D721Med (cell line): ENCODE results near the gene RDX.
"Not testable (repeated sequence)": the region's sequence is repeated elsewhere in the genome, so short reads cannot be mapped to it uniquely, and the experiment has no call there.

Experiments used
- DNase-seq: peaks from one replicate; pipeline ENCODE4 v3.0.0; 2011; ENCODE audit warnings: low spot score; ENCODE audit not compliant: insufficient read length
- FAIRE-seq: peaks from 2 replicates; lab custom pipeline; 2011; peaks lifted over from hg19 to GRCh38; lab: Jason Lieb, UNC
- CTCF ChIP-seq: IDR thresholded peaks from 2 replicates; pipeline ENCODE4 v1.5.1; 2012; ENCODE audit warnings: mild to moderate bottlenecking, control low read depth; ENCODE audit not compliant: insufficient read depth; ENCODE audit errors: missing control alignments

Gene RDX

DNA sequence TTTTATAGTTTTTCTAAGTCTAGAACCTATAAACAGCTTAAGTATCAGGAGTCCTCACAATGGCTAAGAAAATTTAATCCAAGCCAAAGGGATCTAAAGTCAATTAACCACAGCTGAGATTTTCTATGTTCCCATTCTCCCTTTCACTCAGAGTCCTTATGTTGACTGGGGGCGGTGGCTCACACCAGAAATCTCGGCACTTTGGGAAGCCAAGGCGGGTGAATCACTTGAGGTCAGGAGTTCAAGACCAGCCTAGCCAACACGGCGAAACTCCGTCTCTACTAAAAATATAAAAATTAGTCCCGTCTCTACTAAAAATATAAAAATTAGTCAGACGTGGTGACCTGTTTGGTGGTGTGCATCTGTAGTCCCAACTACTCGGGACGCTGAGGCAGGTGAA, 6.9 kb downstream of the RDX start:
- DNase-seq: no peak
- no peak for TF ChIP-seq CTCF
- FAIRE-seq: no peak

DNA sequence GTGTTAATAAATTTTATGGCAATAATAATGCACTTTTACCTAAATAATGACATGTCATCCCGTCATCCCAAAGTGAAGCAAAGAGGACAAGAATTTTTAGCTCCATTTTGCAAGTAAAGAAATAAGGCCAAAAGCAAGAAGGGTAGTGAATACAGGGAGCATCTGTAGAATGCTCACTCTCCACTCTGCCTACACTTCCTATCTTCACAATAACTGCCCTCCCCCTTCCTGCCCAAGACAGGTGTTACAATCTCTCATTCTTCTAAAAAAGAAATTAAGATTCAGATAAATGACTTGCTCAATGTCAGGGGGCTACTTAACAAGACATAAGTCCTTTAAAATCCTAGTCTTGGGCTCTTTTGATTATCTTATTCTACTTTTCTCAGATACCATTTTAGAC, 8.9 kb downstream of the RDX start:
- FAIRE-seq (no peak), DNase-seq (no peak)
- no peak for TF ChIP-seq CTCF

GRCh38 chr11:110286298-110287040, 9.9 kb downstream of the RDX start:
- FAIRE-seq (no peak), DNase-seq (no peak)
- no peak for TF ChIP-seq CTCF

DNA sequence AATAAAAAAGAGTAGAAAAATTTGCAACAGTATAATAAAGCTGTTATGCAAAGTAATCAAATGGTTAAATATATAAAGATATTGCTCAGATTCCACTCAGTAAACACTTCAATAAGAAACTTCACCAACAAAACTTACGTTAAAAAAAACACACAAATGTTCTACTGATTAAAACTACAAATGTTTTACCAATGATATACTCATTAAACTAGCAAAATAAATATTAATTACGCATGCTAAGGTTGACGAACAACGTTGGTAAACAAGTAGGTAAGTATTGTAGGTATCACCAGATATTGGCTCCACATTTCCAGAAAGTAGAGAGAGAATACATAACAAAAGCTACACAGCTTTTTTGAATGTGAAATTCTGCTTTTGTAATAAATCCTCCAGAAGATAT, 12.6 kb downstream of the RDX start:
- DNase-seq (no peak), FAIRE-seq (no peak)
- TF ChIP-seq CTCF: no peak

- DNase-seq, FAIRE-seq: not testable (repeated sequence)
Measured at GRCh38 chr11:110280595-110280994, 15.8 kb downstream of the RDX start.

GRCh38 chr11:110279881-110280280, 16.5 kb downstream of the RDX start:
- DNase-seq: no peak
- FAIRE-seq: no peak
- TF ChIP-seq CTCF: no peak

DNA sequence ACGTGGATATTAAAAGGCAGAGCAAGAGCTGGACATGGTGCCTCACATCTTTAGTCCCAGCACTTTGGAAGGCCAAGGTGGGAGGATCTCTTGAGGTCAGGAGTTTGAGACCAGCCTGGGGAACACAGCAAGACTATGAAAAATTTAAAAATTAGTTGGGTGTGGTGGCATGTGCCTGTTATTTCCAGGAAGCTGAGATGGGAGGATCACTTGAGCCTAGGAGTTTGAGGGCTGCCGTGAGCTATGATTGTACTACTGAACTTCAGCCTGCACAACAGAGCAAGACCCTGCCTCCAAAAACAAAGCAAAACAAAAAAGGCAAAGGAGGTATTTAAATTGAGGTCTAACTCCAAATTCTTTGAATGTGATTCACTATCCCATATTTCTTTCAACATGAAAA, 23.5 kb downstream of the RDX start:
- FAIRE-seq (no peak), DNase-seq (no peak)
- no peak for TF ChIP-seq CTCF
